Heart left ventricle (tissue), 16 donors: ENCODE measurements around the gene U2AF1L4. TPM values are rescaled to one million over a fixed set of nuclear protein-coding genes. Genes with fewer than 3 reads are reported as not detected.

Experiments
- ATAC-seq, 4 donors: fragments of 200-7000 bp; cut with Tn5 transposase; one replicate each; pipeline ENCODE4 v1.9.1; 2020 to 2022; ENCODE audit warnings: moderate library complexity in 4 of 4, mild to moderate bottlenecking in 3 of 4, moderate number of reproducible peaks in 1 of 4
- DNase-seq, 5 donors: peaks; one replicate each; pipeline ENCODE4 v3.0.0-alpha.2; 2020
- H3K27ac ChIP-seq, 12 donors: fragments of 200-600 bp; sonication (generic) in 4 of 12; one replicate each; pipeline versions ENCODE4 v1.5.0 to v1.8.0; 2016 to 2022; ENCODE audit warnings: mild to moderate bottlenecking in 2 of 12
- H3K27me3 ChIP-seq, 9 donors: fragments of 200-600 bp; sonication (generic) in 2 of 9; one replicate each; pipeline versions ENCODE4 v1.5.1 to v1.8.0; 2016 to 2022; ENCODE audit warnings: mild to moderate bottlenecking in 3 of 9
- H3K36me3 ChIP-seq, 9 donors: fragments of 200-600 bp; sonication (generic) in 2 of 9; one replicate each; pipeline versions ENCODE4 v1.5.0 to v1.8.0; 2018 to 2022; ENCODE audit warnings: mild to moderate bottlenecking in 2 of 9
- H3K4me1 ChIP-seq, 12 donors: fragments of 200-600 bp; sonication (generic) in 4 of 12; one replicate each; pipeline versions ENCODE4 v1.5.0 to v1.8.0; 2016 to 2022; ENCODE audit warnings: mild to moderate bottlenecking in 3 of 12
- H3K4me3 ChIP-seq, 12 donors: fragments of 200-600 bp; sonication (generic) in 4 of 12; one replicate each; pipeline versions ENCODE4 v1.5.0 to v1.8.0; 2017 to 2022; ENCODE audit warnings: mild to moderate bottlenecking in 9 of 12, moderate library complexity in 4 of 12
- H3K9me3 ChIP-seq, 12 donors: fragments of 200-600 bp; sonication (generic) in 4 of 12; one replicate each; pipeline versions ENCODE4 v1.5.0 to v1.8.0; 2016 to 2022; ENCODE audit warnings: mild to moderate bottlenecking in 1 of 12
- POLR2A ChIP-seq, 2 donors: fragments of 450-650 bp; IDR thresholded peaks; one replicate each; pipeline ENCODE4 v1.6.1; 2017; ENCODE audit warnings: antibody characterized with exemption in 2 of 2, mild to moderate bottlenecking in 2 of 2, moderate library complexity in 2 of 2
- WGBS, 4 donors: extraction: QIAGEN DNeasy Blood & Tissue Kit in 2 of 4; methylation state at CpG; one replicate each; pipeline versions ENCODE4 v1.1.5 to v1.1.7; 2013 to 2018; 5-methylcytosine and 5-hydroxymethylcytosine counted together
- intact Hi-C, 10 donors: fragments of 100-400 bp; cut with DNase I; formaldehyde crosslinking; loops; one replicate each; pipeline versions ENCODE4 v1.11.1 to v1.14.2; 2022
- polyA plus RNA-seq, 2 donors: library from polyadenylated mRNA; stranded (reverse); fragments of 200-250 nt; gene quantifications; one replicate each; pipeline ENCODE4 v1.2.3, GENCODE V29; 2013
- total RNA-seq, 9 donors: library from RNA; depleted of rRNA in 2 of 9; stranded (reverse); fragments of >200 nt in 2 of 9; fragmentation: NEBNext Ultra II Directional in 3 of 9; extraction: Animal tissue kit (Norgen Biotek cat#: 25700) in 3 of 9; gene quantifications; one replicate each; pipeline versions ENCODE4 v1.1.0 to v1.2.4, GENCODE V29; 2016 to 2023
- TF ChIP-seq, protein P1 (sequence below), 12 donors: fragments of 200-600 bp; sonication (generic) in 4 of 12; IDR thresholded peaks; one replicate each; pipeline versions ENCODE4 v1.5.0 to v1.8.0; 2018 to 2022; ENCODE audit warnings: antibody characterized with exemption in 12 of 12, mild to moderate bottlenecking in 5 of 12
- donor health status: ischemic (EF 13 %, LVEDD 7.1; RV severe dilation, severe dysfunction).
- donor health status: healthy with polysubstance abuse.
- donor health status: DM: no; HTN: yes; CAD: no.
- donor health status: DM: no; HTN: no; CAD: no.
- donor health status: ischemic (EF 25% LVEDD 6.9; RV normal size, moderate dysfunction).
- donor health status: ischemic (EF 25% LVEDD 5.7; RV mildly dilated, moderate dysfunction).
- donor health status: healthy.
- donor health status: DM: yes; HTN: yes; CAD: no.
- donor health status: ischemic (EF 35%, LVEDD 5.7; RV mildly dilated, moderate dysfunction).
- donor health status: nonischemic (EF 11% LVEDD 7.7; RV severe dilation, severe dysfunction).
- donor health status: DM: yes; HTN: yes; CAD: no.
- donor health status: PGD.
- donor health status: ischemic (EF 29% LVEDD 5.4; RV normal size, mild dysfunction).
- donor health status: nonischemic (EF 23%, LVEDD 6.1; RV moderate dilation, normal function).

Gene U2AF1L4
- total and polyA plus RNA-seq, 11 donors: 7.2 to 32.8 (median 20.9) TPM

DNA sequence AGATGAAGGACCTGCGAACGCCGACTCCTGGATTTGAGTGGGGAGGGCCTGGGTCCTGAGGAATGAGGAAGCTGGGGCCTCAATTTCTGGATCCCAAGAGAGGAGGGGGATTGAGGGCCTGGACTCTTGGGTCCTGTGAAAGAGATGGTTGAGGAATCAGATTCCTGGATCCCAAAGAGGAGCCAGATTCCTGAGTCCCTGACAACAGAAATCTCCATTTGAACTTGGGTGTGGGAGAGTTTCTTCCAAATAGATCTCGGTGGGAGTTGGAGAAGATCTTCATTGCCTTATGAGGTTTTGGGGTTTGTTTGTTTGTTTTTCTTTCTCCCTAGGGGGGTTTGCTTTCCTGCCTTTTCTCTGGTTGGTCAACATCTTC, 857 bp upstream of the U2AF1L4 start:
- no peak for DNase-seq
- Histone ChIP-seq H3K27me3 (no peaks in the 10 kb centered on the region), H3K27ac (peak overlapping the region in 11 of 12 donors; percentile 63 to 100 (median 100)), H3K4me3 (peak overlapping the region; percentile 65 to 100 (median 90)), H3K36me3 (peaks cover 0 to 16% (median 5%) of the 10 kb centered on the region in 9 donors), H3K4me1 (peaks cover 10 to 67% (median 35%) of the 10 kb centered on the region in 12 donors), H3K9me3 (no peaks in the 10 kb centered on the region)
- no peak for TF ChIP-seq POLR2A (IDR thresholded peaks at IDR 0.05)
- TF ChIP-seq, protein P1, sequence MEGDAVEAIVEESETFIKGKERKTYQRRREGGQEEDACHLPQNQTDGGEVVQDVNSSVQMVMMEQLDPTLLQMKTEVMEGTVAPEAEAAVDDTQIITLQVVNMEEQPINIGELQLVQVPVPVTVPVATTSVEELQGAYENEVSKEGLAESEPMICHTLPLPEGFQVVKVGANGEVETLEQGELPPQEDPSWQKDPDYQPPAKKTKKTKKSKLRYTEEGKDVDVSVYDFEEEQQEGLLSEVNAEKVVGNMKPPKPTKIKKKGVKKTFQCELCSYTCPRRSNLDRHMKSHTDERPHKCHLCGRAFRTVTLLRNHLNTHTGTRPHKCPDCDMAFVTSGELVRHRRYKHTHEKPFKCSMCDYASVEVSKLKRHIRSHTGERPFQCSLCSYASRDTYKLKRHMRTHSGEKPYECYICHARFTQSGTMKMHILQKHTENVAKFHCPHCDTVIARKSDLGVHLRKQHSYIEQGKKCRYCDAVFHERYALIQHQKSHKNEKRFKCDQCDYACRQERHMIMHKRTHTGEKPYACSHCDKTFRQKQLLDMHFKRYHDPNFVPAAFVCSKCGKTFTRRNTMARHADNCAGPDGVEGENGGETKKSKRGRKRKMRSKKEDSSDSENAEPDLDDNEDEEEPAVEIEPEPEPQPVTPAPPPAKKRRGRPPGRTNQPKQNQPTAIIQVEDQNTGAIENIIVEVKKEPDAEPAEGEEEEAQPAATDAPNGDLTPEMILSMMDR (IDR thresholded peaks at IDR 0.05): no peak
- intact Hi-C loops: loop anchor here in 4 of 10 donors (5.0 to 10.0 kb wide), 4 partner anchors 99 to 309 kb away; partner anchors contain the start of genes LRFN3 (in 2 of the 4), COX6B1 (in 1 of the 4), THAP8 (in 1 of the 4) and WDR62 (in 1 of the 4)
- ATAC-seq: no peak
- 2 to 14% (median 9%) methylated on average over 4 of the region's 4 CpGs for WGBS, 4 donors

DNA sequence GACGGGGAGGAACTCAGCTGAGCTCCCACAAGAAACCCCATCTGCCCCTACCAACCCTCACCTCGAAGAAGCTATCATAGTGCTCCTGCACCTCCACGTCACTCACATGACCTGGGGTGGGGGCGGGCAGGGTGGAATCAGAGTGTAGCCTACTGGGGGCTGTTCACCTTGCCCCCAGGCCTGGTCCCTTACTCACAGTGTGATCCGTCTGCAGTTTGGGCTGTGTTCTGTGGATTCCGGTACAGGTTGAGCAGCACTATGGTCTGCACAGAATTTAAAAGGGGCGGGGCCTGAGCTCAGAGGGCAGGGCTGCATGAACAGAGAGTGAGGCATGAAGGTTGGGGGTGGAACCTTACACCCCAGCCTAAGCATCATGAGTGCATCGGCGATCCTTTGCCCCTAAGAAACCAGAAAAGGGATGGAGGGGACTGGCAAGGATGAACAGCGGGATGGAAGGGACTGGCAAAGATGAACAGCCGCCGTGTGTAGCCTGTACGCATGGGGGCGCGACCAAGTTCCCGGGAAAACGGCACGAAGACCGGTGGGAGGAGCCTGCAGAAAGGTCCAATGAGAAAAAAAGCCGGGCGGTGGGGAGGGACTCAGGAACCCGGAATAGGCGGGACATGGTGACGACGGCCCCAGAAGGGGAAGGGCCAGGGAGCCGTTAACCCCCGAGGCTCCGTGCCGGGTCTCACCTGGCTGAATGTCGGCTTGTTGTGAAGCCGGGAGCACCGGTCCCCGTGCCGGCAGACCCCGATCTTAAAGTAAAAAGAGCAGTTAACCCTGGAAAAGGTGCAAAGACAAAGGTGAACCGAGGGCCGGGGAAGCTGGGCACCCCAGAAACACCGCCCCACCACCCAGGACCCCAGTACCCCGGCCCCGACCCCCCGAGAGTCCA, 539 bp downstream of the U2AF1L4 start:
- Histone ChIP-seq H3K9me3 (no peaks in the 10 kb centered on the region), H3K27me3 (no peaks in the 10 kb centered on the region), H3K4me3 (peak overlapping the region; percentile 72 to 100 (median 90)), H3K36me3 (peaks cover 0 to 16% (median 5%) of the 10 kb centered on the region in 9 donors), H3K4me1 (peaks cover 12 to 74% (median 45%) of the 10 kb centered on the region in 12 donors), H3K27ac (peak overlapping the region; percentile 99 to 100 (median 100))
- TF ChIP-seq, protein P1 (IDR thresholded peaks at IDR 0.05): peak in 10 of 12 donors; percentile 20 to 69 (median 45)
- no peak for TF ChIP-seq POLR2A (IDR thresholded peaks at IDR 0.05)
- peak; percentile 96 to 98 (median 97) for DNase-seq
- ATAC-seq: peak; percentile 69 to 82 (median 74)
- intact Hi-C loops: loop anchor here in 6 of 10 donors (1.0 to 10.0 kb wide), 6 partner anchors 28 to 310 kb away; partner anchors contain the start of genes LRFN3 (in 2 of the 6), COX6B1 (in 1 of the 6), THAP8 (in 1 of the 6) and WDR62 (in 1 of the 6)
- WGBS, 4 donors: 6 to 11% (median 9%) methylated on average over 35 to 41 of the region's 41 CpGs

DNA sequence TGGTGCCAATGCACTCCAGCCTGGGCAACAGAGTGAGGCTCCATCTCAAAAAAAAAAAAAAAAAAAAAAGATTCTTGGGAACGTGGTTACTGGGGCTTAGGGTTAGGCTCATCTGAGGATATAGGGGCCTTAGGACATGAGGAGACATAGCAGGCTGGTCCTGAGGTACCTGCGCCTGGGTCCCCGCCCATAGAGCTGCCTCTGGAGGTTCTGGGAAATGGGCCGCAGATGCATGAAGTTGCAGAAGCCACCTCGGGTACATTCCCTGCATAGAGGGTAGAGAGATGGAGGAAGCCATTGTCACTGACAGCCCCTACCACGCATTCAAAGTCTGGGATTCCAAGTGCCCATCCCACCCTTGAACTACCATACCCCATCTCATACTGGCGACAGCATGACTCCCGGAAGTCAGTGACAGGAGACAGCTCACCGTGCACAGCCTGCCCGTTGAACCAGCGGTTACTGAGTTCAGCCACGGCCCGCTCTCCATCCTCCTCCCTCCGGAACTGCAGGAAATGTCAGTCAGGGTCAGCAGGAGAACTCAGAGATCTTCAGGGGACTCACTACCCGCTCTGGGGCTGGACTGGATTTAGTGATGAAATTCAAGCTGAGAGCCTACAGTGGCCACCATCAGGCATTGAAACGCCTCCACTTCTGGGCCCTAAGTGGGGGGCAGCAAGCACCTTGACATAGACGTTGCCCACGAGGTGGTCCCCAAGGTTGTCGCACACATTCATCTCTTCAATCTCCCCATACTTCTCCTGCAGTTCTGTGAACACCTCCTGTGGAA, 1.4 kb downstream of the U2AF1L4 start:
- Histone ChIP-seq H3K4me1 (peaks cover 14 to 74% (median 39%) of the 10 kb centered on the region in 12 donors), H3K27me3 (no peaks in the 10 kb centered on the region), H3K4me3 (peak overlapping the region in 8 of 12 donors; percentile 84 to 100 (median 91)), H3K27ac (peak overlapping the region in 3 of 12 donors; percentile 100), H3K9me3 (no peaks in the 10 kb centered on the region), H3K36me3 (peaks cover 0 to 18% (median 10%) of the 10 kb centered on the region in 9 donors)
- TF ChIP-seq POLR2A (IDR thresholded peaks at IDR 0.05): no peak
- TF ChIP-seq, protein P1 (IDR thresholded peaks at IDR 0.05): no peak
- ATAC-seq: no peak
- intact Hi-C loops: loop anchor here in 5 of 10 donors (2.0 to 10.0 kb wide), 4 partner anchors 27 to 311 kb away; partner anchors contain the start of genes LRFN3 (in 2 of the 5), THAP8 (in 1 of the 5) and WDR62 (in 1 of the 5)
- DNase-seq: no peak
- WGBS, 4 donors: 83 to 90% (median 87%) methylated on average over 19 of the region's 19 CpGs
